ENCODE measurements around the gene DYNLRB1. TPM values are rescaled to one million over a fixed set of nuclear protein-coding genes. Genes with fewer than 3 reads are reported as not detected.

DYNLRB1 gene
- total RNA-seq, 4 donors from 2014 or later = 119 to 231 (median 210) TPM

- Histone ChIP-seq H3K27ac (no peak overlapping the region), H3K4me1 (no peaks in the 10 kb centered on the region), H3K9me3 (no peaks in the 10 kb centered on the region), H3K4me3 (replicated peaks in 1 of 3) (no peak overlapping the region), H3K36me3 (no peaks in the 10 kb centered on the region), H3K27me3 (no peaks in the 10 kb centered on the region)
- 93% methylated on average over 22 of the region's 22 CpGs for WGBS, 2 donors
- TF ChIP-seq CTCF (IDR thresholded peaks at IDR 0.05) (no peak), POLR2A (IDR thresholded peaks at IDR 0.05) (no peak)
- DNase-seq = no peak
- intact Hi-C loops (cut with DNase I) = no loop called here
Measured at GRCh38 chr20:34547844-34548613, 31.8 kb downstream of the DYNLRB1 start.

- H3K27ac ChIP-seq = no peak overlapping the region
- H3K4me3 ChIP-seq (replicated peaks in 1 of 3) = no peak overlapping the region
- no peaks in the 10 kb centered on the region for H3K9me3 ChIP-seq
- WGBS, 2 donors = 56 to 57% methylated on average over 20 of the region's 20 CpGs
- H3K4me1 ChIP-seq = no peaks in the 10 kb centered on the region
- TF ChIP-seq CTCF (IDR thresholded peaks at IDR 0.05) (no peak), POLR2A (IDR thresholded peaks at IDR 0.05) (no peak)
- H3K27me3 ChIP-seq = no peaks in the 10 kb centered on the region
- DNase-seq = peak; percentile 30 to 32
- no peaks in the 10 kb centered on the region for H3K36me3 ChIP-seq
- intact Hi-C loops (cut with DNase I) = no loop called here
Measured at GRCh38 chr20:34549291-34549928, 33.2 kb downstream of the DYNLRB1 start.

- Histone ChIP-seq H3K4me1 (no peaks in the 10 kb centered on the region), H3K4me3 (replicated peaks in 1 of 3) (no peak overlapping the region), H3K36me3 (no peaks in the 10 kb centered on the region), H3K27me3 (no peaks in the 10 kb centered on the region), H3K27ac (no peak overlapping the region), H3K9me3 (no peaks in the 10 kb centered on the region)
- TF ChIP-seq POLR2A (IDR thresholded peaks at IDR 0.05) = no peak
- no peak for TF ChIP-seq CTCF (IDR thresholded peaks at IDR 0.05)
- WGBS, 2 donors = 89% methylated on average over 8 to 12 of the region's 13 CpGs
- DNase-seq = no peak
- intact Hi-C loops (cut with DNase I) = no loop called here
Measured at GRCh38 chr20:34549929-34550305, 33.7 kb downstream of the DYNLRB1 start.

- Histone ChIP-seq H3K27me3 (no peaks in the 10 kb centered on the region), H3K4me1 (peaks cover under 1 to 2% of the 10 kb centered on the region in 2 donors), H3K9me3 (no peaks in the 10 kb centered on the region), H3K4me3 (replicated peaks in 1 of 3) (no peak overlapping the region), H3K36me3 (no peaks in the 10 kb centered on the region), H3K27ac (no peak overlapping the region)
- no peak for DNase-seq
- no peak for TF ChIP-seq POLR2A (IDR thresholded peaks at IDR 0.05)
- TF ChIP-seq CTCF (IDR thresholded peaks at IDR 0.05) = no peak
- 91 to 92% methylated on average over 6 of the region's 6 CpGs for WGBS, 2 donors
- intact Hi-C loops (cut with DNase I) = no loop called here
Measured at GRCh38 chr20:34552569-34552968, 36.3 kb downstream of the DYNLRB1 start.

GRCh38 chr20:34553366-34553867 is 37.2 kb downstream of the DYNLRB1 start:
- no peaks in the 10 kb centered on the region for H3K9me3 ChIP-seq
- TF ChIP-seq CTCF (IDR thresholded peaks at IDR 0.05) (no peak), POLR2A (IDR thresholded peaks at IDR 0.05) (no peak)
- intact Hi-C loops (cut with DNase I) = no loop called here
- no peaks in the 10 kb centered on the region for H3K27me3 ChIP-seq
- 66 to 70% methylated on average over 4 of the region's 4 CpGs for WGBS, 2 donors
- H3K27ac ChIP-seq = no peak overlapping the region
- no peak for DNase-seq
- H3K4me1 ChIP-seq = peaks cover 5 to 6% of the 10 kb centered on the region in 2 donors
- no peak overlapping the region for H3K4me3 ChIP-seq (replicated peaks in 1 of 3)
- no peaks in the 10 kb centered on the region for H3K36me3 ChIP-seq

Data from thyroid gland (tissue), 4 donors.